ENCODE measurements around the gene SPAG8.

Gene SPAG8

DNA sequence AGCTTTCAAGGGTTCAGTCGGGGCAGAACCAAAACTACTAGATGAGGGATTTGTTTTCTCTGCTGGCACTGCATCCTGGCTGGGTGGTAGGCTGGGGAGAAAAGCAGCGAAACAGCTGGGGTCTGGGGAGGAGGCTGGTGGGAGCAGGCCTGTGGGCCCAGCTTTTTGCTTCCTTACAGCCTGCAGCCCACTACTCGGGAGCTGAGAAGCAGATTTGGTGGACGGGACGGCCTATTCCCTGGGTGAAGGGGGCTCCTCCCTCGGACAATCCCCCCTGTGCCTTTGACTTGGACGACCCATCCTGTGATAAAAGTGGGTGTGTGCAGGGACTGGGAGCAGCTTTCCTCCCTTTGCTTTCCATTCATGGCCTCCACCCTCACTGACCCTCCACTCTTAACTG lies 11.5 kb downstream of the SPAG8 start:
- Histone ChIP-seq H3K36me3 (ENCODE audit: insufficient read depth, low read length) (peaks cover 38% of the 10 kb centered on the region), H3K9ac (ENCODE audit: low read length) (no peak overlapping the region), H3K4me3 (ENCODE audit: low read depth in 1 of 2, low read length in 2 of 2) (no peak overlapping the region), H3K27ac (ENCODE audit: low read depth, low read length) (no peak overlapping the region), H3K9me3 (ENCODE audit: low read length) (no peaks in the 10 kb centered on the region), H3K4me1 (ENCODE audit: insufficient read depth, low read length) (no peaks in the 10 kb centered on the region), H3K27me3 (ENCODE audit: control insufficient read depth in 1 of 2, insufficient read depth in 2 of 2, low read length in 2 of 2) (no peaks in the 10 kb centered on the region)

DNA sequence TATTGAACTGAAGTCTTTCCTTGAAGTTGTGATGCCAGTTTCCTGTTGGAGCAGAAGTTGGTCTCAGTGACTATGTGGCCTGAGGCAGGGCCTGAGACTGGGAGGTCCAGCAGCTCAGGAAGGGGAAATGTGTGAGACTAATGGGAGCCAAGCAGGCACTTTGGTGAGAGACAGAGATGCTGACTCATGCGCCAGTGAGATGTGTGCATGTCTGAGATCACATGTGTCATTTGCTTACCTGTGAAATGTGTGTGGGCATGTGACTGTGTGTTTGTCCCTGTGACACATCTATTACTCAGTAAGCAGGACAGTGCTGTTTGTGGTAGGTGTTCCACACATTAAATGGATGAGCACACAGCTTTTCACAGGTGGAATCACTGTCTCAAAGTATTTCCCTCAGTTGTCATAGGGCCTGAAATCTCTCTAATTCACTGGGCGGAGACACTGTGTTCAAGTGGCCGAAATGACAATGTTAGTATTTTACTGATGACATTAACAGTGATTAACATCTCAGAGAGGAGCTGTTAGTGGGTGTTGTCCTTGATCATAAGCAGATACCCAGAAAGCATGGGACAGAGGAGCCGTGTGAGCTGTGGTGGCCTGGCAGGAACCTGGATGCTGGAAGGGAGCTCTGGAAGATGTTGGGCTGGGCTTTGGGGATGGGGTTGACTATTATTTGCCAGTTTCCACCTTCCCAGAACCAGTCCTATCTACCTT lies 13.2 kb downstream of the SPAG8 start:
- Histone ChIP-seq H3K27ac (ENCODE audit: low read depth, low read length) (no peak overlapping the region), H3K27me3 (ENCODE audit: control insufficient read depth in 1 of 2, insufficient read depth in 2 of 2, low read length in 2 of 2) (no peaks in the 10 kb centered on the region), H3K9me3 (ENCODE audit: low read length) (no peaks in the 10 kb centered on the region), H3K9ac (ENCODE audit: low read length) (no peak overlapping the region), H3K36me3 (ENCODE audit: insufficient read depth, low read length) (peaks cover 31% of the 10 kb centered on the region), H3K4me1 (ENCODE audit: insufficient read depth, low read length) (peaks cover 2% of the 10 kb centered on the region), H3K4me3 (ENCODE audit: low read depth in 1 of 2, low read length in 2 of 2) (no peak overlapping the region)

DNA sequence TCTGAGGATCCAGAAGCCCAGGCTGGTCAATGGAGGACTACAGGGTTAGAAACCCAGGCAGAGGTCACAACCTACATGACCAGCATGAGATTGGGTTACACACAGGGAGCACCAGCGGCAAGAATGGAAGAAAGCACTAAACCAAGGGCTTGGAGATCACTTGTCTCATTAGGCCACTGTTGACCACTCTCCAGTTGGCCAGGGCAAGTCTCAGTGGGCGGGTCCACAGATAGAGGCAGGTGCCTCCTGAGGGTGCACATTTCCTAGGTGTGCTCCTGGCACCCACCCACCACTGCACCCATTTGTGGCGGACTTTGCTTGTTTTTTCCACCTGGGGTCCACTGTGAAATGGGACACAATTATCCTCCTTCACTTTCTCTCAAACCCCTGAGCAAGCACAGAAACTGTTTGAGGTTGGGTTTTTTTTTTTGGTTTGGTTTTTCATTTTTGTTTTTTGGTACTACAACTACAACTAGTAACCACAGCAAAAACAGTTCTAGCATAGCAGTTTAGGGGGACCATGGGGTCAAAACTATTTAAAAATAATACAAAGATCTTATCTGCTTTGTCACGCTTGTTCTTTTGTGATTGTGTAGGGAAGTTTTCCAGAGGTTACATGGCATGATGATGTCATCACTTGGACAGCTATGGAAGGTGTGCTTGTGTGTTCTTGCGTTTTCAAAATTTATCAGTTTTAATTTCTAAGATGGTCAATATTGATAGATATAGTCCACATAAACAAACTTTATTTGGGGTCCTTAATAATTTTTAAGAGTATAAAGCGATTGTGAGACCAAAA lies 14.6 kb downstream of the SPAG8 start:
- no peak overlapping the region for H3K27ac ChIP-seq (ENCODE audit: low read depth, low read length)
- H3K27me3 ChIP-seq (ENCODE audit: control insufficient read depth in 1 of 2, insufficient read depth in 2 of 2, low read length in 2 of 2), result no peaks in the 10 kb centered on the region
- no peak overlapping the region for H3K4me3 ChIP-seq (ENCODE audit: low read depth in 1 of 2, low read length in 2 of 2)
- peaks cover 27% of the 10 kb centered on the region for H3K36me3 ChIP-seq (ENCODE audit: insufficient read depth, low read length)
- H3K9ac ChIP-seq (ENCODE audit: low read length), result no peak overlapping the region
- H3K4me1 ChIP-seq (ENCODE audit: insufficient read depth, low read length), result peaks cover 15% of the 10 kb centered on the region
- H3K9me3 ChIP-seq (ENCODE audit: low read length), result no peaks in the 10 kb centered on the region

DNA sequence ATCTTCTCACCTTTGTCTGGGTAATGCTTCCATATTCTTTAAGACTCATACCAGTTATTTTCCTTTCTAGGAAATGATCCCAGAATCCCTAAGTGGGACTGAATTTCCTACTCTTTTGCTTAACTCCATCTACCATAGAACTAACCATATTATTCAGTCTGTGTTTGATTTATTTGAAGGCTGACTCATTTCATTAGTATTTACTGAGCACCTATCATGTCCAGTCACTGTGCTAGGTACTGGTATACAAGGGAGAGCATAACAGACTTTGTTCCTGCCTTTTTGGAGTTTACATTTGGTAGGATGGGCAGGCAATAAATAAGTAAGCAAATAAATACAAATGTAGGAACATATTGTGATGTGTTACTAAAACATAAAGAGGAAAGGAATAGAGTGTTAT lies 16.4 kb downstream of the SPAG8 start:
- Histone ChIP-seq H3K4me3 (ENCODE audit: low read depth in 1 of 2, low read length in 2 of 2) (no peak overlapping the region), H3K9me3 (ENCODE audit: low read length) (no peaks in the 10 kb centered on the region), H3K36me3 (ENCODE audit: insufficient read depth, low read length) (peaks cover 9% of the 10 kb centered on the region), H3K4me1 (ENCODE audit: insufficient read depth, low read length) (peaks cover 23% of the 10 kb centered on the region), H3K27me3 (ENCODE audit: control insufficient read depth in 1 of 2, insufficient read depth in 2 of 2, low read length in 2 of 2) (no peaks in the 10 kb centered on the region), H3K27ac (ENCODE audit: low read depth, low read length) (no peak overlapping the region), H3K9ac (ENCODE audit: low read length) (no peak overlapping the region)

DNA sequence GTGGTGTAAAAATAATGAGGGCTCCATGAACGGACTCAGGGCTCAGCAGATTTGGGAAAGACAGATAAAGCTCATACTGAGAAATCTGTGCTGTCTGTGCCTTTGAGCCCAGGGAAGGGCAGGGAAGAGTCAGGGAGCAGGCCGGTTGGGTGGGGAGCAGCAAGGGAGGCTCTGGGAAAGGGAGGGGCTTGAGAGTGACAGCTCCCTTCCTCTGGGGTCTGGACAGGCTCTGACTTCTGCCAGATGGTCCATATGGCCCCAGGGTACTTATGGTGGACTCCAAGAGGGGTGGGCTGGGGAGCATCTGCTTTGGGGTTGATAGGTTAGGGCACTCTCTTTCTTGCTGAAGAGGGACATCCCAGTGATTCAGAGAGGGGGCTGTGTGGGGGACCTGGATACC lies 18.6 kb downstream of the SPAG8 start:
- Histone ChIP-seq H3K9me3 (ENCODE audit: low read length) (no peaks in the 10 kb centered on the region), H3K27me3 (ENCODE audit: control insufficient read depth in 1 of 2, insufficient read depth in 2 of 2, low read length in 2 of 2) (no peaks in the 10 kb centered on the region), H3K9ac (ENCODE audit: low read length) (peak overlapping the region; percentile 37), H3K4me1 (ENCODE audit: insufficient read depth, low read length) (peaks cover 30% of the 10 kb centered on the region), H3K36me3 (ENCODE audit: insufficient read depth, low read length) (no peaks in the 10 kb centered on the region), H3K27ac (ENCODE audit: low read depth, low read length) (peak overlapping the region; percentile 20), H3K4me3 (ENCODE audit: low read depth in 1 of 2, low read length in 2 of 2) (peak overlapping the region; percentile 6 to 41)

DNA sequence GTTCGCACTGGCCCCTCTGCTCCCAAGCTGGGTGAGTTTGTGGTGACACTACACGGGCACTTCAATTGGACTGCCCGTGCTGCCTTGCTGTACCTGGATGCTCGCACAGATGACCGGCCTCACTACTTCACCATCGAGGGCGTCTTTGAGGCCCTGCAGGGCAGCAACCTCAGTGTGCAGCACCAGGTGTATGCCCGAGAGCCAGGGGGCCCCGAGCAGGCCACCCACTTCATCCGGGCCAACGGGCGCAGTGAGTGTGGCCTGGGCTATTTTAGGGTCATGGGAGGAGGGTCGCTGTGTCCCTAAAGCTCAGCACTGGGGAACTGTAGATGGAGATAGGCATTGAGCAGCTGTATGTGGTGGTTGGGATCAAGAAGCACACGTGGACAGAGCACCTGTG lies 19.2 kb downstream of the SPAG8 start:
- Histone ChIP-seq H3K4me3 (ENCODE audit: low read depth in 1 of 2, low read length in 2 of 2) (peak overlapping the region in 1 of 2 donors; percentile 41), H3K27ac (ENCODE audit: low read depth, low read length) (peak overlapping the region; percentile 20), H3K4me1 (ENCODE audit: insufficient read depth, low read length) (peaks cover 30% of the 10 kb centered on the region), H3K36me3 (ENCODE audit: insufficient read depth, low read length) (no peaks in the 10 kb centered on the region), H3K9ac (ENCODE audit: low read length) (peak overlapping the region; percentile 37), H3K9me3 (ENCODE audit: low read length) (no peaks in the 10 kb centered on the region), H3K27me3 (ENCODE audit: control insufficient read depth in 1 of 2, insufficient read depth in 2 of 2, low read length in 2 of 2) (no peaks in the 10 kb centered on the region)

DNA sequence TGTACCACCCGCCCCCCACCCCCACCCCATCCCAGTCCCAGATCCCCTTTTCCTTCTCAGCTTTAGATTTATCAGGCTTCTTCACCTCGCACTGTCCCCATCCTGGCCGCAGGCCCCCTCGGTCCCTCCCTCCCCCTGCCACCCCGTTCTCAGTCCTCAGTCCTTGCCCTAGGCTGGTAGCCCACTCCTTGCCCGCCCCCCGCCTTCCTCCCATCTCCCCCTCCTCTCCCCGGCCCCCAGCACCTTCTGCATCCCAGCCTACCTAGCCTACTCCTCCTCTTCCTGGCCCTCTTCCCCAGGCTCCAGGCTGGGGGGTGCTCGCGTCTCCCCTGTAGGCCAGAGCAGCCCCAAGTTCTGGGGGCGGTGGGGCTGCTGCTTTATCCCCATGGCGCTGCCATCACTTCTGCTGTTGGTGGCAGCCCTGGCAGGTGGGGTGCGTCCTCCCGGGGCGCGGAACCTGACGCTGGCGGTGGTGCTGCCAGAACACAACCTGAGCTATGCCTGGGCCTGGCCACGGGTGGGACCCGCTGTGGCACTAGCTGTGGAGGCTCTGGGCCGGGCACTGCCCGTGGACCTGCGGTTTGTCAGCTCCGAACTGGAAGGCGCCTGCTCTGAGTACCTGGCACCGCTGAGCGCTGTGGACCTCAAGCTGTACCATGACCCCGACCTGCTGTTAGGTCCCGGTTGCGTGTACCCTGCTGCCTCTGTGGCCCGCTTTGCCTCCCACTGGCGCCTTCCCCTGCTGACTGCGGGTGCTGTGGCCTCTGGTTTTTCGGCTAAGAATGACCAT lies 19.8 kb downstream of the SPAG8 start:
- Histone ChIP-seq H3K9ac (ENCODE audit: low read length) (no peak overlapping the region), H3K4me1 (ENCODE audit: insufficient read depth, low read length) (peaks cover 30% of the 10 kb centered on the region), H3K4me3 (ENCODE audit: low read depth in 1 of 2, low read length in 2 of 2) (peak overlapping the region; percentile 41 to 61), H3K27ac (ENCODE audit: low read depth, low read length) (peak overlapping the region; percentile 67), H3K36me3 (ENCODE audit: insufficient read depth, low read length) (no peaks in the 10 kb centered on the region), H3K27me3 (ENCODE audit: control insufficient read depth in 1 of 2, insufficient read depth in 2 of 2, low read length in 2 of 2) (no peaks in the 10 kb centered on the region), H3K9me3 (ENCODE audit: low read length) (no peaks in the 10 kb centered on the region)

DNA sequence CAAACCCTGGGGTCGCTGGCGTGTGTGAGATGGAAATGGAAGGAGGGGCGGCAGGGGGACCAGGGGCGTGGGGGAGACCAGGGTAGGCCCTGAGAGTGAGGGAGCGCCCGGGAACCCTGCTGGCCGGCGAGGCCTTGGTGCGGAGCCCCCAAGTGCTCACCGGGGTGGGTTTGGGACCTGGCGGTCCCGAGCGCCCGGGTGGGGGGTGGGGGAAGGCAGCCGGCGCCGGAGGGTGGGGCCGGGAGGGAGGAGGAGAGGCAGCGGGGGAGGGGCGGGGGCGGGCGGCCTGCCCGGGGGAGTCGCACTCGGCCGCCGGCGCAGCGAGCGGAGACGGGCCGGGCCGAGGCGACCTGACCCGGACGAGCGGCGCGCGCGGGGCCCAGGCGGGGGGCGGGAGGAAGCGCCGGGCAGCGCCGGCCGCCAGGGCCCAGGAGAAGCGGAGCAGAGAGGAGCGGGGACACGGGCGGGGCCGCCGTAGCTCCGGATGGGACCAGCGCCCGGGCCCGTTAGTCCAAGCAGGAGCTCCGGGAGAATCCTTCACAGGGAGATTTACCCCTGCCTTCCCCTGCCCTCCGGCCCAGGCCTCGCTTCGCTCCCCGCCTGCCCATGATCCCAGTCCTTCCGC lies 20.7 kb downstream of the SPAG8 start, which contains the start of gene NPR2:
TSS of gene NPR2 (plus strand) at position 295 of the 625 bp plus-strand sequence. CDS start 818 bp downstream, outside the sequence.
- no peaks in the 10 kb centered on the region for H3K9me3 ChIP-seq (ENCODE audit: low read length)
- H3K4me3 ChIP-seq (ENCODE audit: low read depth in 1 of 2, low read length in 2 of 2), result peak within 1 kb of the TSS; percentile 41 to 61
- no peak within 1 kb of the TSS for H3K9ac ChIP-seq (ENCODE audit: low read length)
- H3K27ac ChIP-seq (ENCODE audit: low read depth, low read length), result peak within 1 kb of the TSS; percentile 87
- H3K4me1 ChIP-seq (ENCODE audit: insufficient read depth, low read length), result peaks cover 30% of the 10 kb centered on the region
- no peaks in the 10 kb centered on the region for H3K36me3 ChIP-seq (ENCODE audit: insufficient read depth, low read length)
- H3K27me3 ChIP-seq (ENCODE audit: control insufficient read depth in 1 of 2, insufficient read depth in 2 of 2, low read length in 2 of 2), result no peaks in the 10 kb centered on the region

DNA sequence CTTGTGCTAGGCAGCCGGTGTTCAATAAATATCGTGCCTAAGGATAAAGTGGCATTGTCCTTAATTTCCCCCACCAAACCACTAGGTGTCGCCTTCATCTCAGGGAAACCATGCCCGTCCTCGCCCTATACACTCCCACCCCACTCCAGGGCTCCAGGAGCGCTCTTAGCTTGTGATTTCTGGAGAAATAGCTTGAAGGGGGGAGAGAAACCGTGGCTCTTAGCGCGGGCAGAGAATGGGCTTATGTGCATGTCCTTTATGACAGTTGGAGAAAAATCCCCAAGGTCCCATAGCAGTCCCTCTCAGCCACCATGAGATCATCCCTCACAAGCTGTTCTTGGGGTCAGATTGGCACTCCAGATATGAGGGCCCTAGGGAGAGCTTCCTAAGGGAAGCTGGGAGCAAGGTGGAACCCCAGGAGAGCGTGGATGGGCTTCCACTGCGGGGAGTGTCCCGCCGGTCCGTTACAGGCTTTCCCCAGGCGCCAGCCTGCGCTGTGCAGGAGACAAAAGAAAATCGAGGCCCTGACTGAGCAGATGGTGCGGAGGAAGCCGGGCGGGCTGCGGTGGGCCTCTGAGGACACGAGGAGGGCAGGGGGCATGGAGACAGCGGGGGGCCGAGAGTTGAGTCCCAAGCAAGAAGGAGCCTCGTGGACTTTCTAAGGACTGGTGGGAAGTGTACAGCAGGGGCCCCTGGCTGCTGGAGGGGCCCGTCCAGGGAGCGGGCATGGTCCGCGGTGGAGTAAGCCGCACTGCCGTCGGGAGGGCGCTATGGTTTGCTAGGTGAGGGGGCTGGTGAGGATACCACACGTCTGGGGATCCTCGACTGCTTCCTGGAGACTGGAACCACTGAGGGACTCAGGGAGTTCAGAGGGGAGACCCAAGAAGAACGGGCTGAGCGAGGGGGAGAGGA lies 21.4 kb downstream of the SPAG8 start:
- H3K9me3 ChIP-seq (ENCODE audit: low read length), result no peaks in the 10 kb centered on the region
- H3K4me3 ChIP-seq (ENCODE audit: low read depth in 1 of 2, low read length in 2 of 2), result peak overlapping the region; percentile 8 to 39
- H3K4me1 ChIP-seq (ENCODE audit: insufficient read depth, low read length), result peaks cover 30% of the 10 kb centered on the region
- H3K27ac ChIP-seq (ENCODE audit: low read depth, low read length), result peak overlapping the region; percentile 87
- no peaks in the 10 kb centered on the region for H3K27me3 ChIP-seq (ENCODE audit: control insufficient read depth in 1 of 2, insufficient read depth in 2 of 2, low read length in 2 of 2)
- H3K9ac ChIP-seq (ENCODE audit: low read length), result no peak overlapping the region
- no peaks in the 10 kb centered on the region for H3K36me3 ChIP-seq (ENCODE audit: insufficient read depth, low read length)

DNA sequence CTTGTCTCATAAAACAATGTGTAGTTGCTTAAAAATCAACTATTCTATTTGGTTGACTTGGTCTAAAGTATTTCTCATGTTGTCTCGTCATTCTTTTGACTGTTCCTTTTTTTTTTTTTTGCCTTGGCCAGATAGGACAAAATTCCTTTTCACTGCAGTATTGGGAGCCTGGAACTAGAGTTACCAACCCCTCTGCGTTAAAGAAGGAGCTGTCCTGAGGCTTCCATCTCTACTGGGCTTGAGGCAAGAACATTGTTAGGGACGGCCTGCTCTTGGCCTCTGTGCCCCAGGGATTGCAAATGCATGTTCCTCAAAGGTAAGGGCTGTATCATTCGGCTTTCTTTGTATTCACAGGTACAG lies 22.1 kb downstream of the SPAG8 start:
- H3K4me3 ChIP-seq (ENCODE audit: low read depth in 1 of 2, low read length in 2 of 2), result no peak overlapping the region
- peaks cover 30% of the 10 kb centered on the region for H3K4me1 ChIP-seq (ENCODE audit: insufficient read depth, low read length)
- no peak overlapping the region for H3K27ac ChIP-seq (ENCODE audit: low read depth, low read length)
- no peak overlapping the region for H3K9ac ChIP-seq (ENCODE audit: low read length)
- H3K27me3 ChIP-seq (ENCODE audit: control insufficient read depth in 1 of 2, insufficient read depth in 2 of 2, low read length in 2 of 2), result no peaks in the 10 kb centered on the region
- no peaks in the 10 kb centered on the region for H3K36me3 ChIP-seq (ENCODE audit: insufficient read depth, low read length)
- H3K9me3 ChIP-seq (ENCODE audit: low read length), result no peaks in the 10 kb centered on the region
